Activated naive CD4-positive, alpha-beta T cell treated with Interleukin-2 at 50 U/mL for 16 hours (primary cell): ENCODE measurements around the gene FAM120A.

Source experiments
- DNase-seq: peaks from one replicate; pipeline ENCODE4 v3.0.0-alpha.2; 2020

Gene FAM120A

GRCh38 chr9:93580654-93581380, 129.3 kb downstream of the FAM120A start:
- no peak for DNase-seq

GRCh38 chr9:93582115-93582514, 130.6 kb downstream of the FAM120A start:
- no peak for DNase-seq

- DNase-seq, result no peak
Observed at GRCh38 chr9:93582550-93582949, 131.1 kb downstream of the FAM120A start.

GRCh38 chr9:93585259-93585658, 133.8 kb downstream of the FAM120A start:
- DNase-seq, result no peak

- no peak for DNase-seq
Observed at GRCh38 chr9:93585695-93586094, 134.2 kb downstream of the FAM120A start.

- no peak for DNase-seq
Observed at GRCh38 chr9:93586290-93587057, 135.0 kb downstream of the FAM120A start.

GRCh38 chr9:93587284-93587650, 135.8 kb downstream of the FAM120A start:
- DNase-seq, result no peak

- no peak for DNase-seq
Observed at GRCh38 chr9:93587651-93588347, 136.3 kb downstream of the FAM120A start.

- DNase-seq, result no peak
Observed at GRCh38 chr9:93588641-93589609, 137.4 kb downstream of the FAM120A start.

GRCh38 chr9:93589688-93590087, 138.2 kb downstream of the FAM120A start:
- no peak for DNase-seq

GRCh38 chr9:93590609-93591234, 139.2 kb downstream of the FAM120A start:
- DNase-seq, result no peak

GRCh38 chr9:93591301-93592007, 140.0 kb downstream of the FAM120A start:
- DNase-seq, result no peak

GRCh38 chr9:93592008-93592642, 140.6 kb downstream of the FAM120A start:
- no peak for DNase-seq

GRCh38 chr9:93592643-93593021, 141.1 kb downstream of the FAM120A start:
- DNase-seq, result no peak

- no peak for DNase-seq
Observed at GRCh38 chr9:93593144-93593658, 141.7 kb downstream of the FAM120A start.

- no peak for DNase-seq
Observed at GRCh38 chr9:93594041-93594756, 142.7 kb downstream of the FAM120A start.

- DNase-seq, result no peak
Observed at GRCh38 chr9:93595461-93595860, 144.0 kb downstream of the FAM120A start.

- no peak for DNase-seq
Observed at GRCh38 chr9:93595861-93596365, 144.4 kb downstream of the FAM120A start.

- DNase-seq, result no peak
Observed at GRCh38 chr9:93596399-93596798, 144.9 kb downstream of the FAM120A start.
